Measurements from ENCODE around the gene RDH14.

Gene RDH14

GRCh38 chr2:18522484-18523146 is 37.8 kb downstream of the RDH14 start:
- Mint-ChIP-seq H3K36me3 (ENCODE audit: low read depth) (no peaks in the 10 kb centered on the region), H3K27ac (no peak overlapping the region), H3K9me3 (no peaks in the 10 kb centered on the region), H3K4me1 (ENCODE audit: low read depth) (no peaks in the 10 kb centered on the region), H3K27me3 (peaks cover 7% of the 10 kb centered on the region), H3K4me3 (no peak overlapping the region)
- intact Hi-C loops (cut with micrococcal nuclease), result no loop called here

GRCh38 chr2:18520451-18521425 is 39.7 kb downstream of the RDH14 start:
- no peaks in the 10 kb centered on the region for H3K36me3 Mint-ChIP-seq (ENCODE audit: low read depth)
- intact Hi-C loops (cut with micrococcal nuclease), result loop anchor here (1.0 kb wide), 2 partner anchors 843 to 1343 kb away; no protein-coding TSS in a partner anchor
- no peaks in the 10 kb centered on the region for H3K4me1 Mint-ChIP-seq (ENCODE audit: low read depth)
- no peaks in the 10 kb centered on the region for H3K9me3 Mint-ChIP-seq
- no peak overlapping the region for H3K27ac Mint-ChIP-seq
- H3K4me3 Mint-ChIP-seq, result no peak overlapping the region
- H3K27me3 Mint-ChIP-seq, result peaks cover 7% of the 10 kb centered on the region

GRCh38 chr2:18519914-18520450 is 40.5 kb downstream of the RDH14 start:
- Mint-ChIP-seq H3K27me3 (peaks cover 7% of the 10 kb centered on the region), H3K4me3 (no peak overlapping the region), H3K27ac (no peak overlapping the region), H3K36me3 (ENCODE audit: low read depth) (no peaks in the 10 kb centered on the region), H3K4me1 (ENCODE audit: low read depth) (no peaks in the 10 kb centered on the region), H3K9me3 (no peaks in the 10 kb centered on the region)
- intact Hi-C loops (cut with micrococcal nuclease), result loop anchor here (1.0 kb wide), 2 partner anchors 843 to 1343 kb away; no protein-coding TSS in a partner anchor

GRCh38 chr2:18518116-18519111 is 42.0 kb downstream of the RDH14 start:
- H3K27me3 Mint-ChIP-seq, result peaks cover 7% of the 10 kb centered on the region

GRCh38 chr2:18517386-18517785 is 43.1 kb downstream of the RDH14 start:
- H3K9me3 Mint-ChIP-seq, result no peaks in the 10 kb centered on the region
- H3K4me3 Mint-ChIP-seq, result no peak overlapping the region
- H3K36me3 Mint-ChIP-seq (ENCODE audit: low read depth), result no peaks in the 10 kb centered on the region
- H3K27me3 Mint-ChIP-seq, result peaks cover 7% of the 10 kb centered on the region
- H3K4me1 Mint-ChIP-seq (ENCODE audit: low read depth), result no peaks in the 10 kb centered on the region
- no peak overlapping the region for H3K27ac Mint-ChIP-seq
- intact Hi-C loops (cut with micrococcal nuclease), result no loop called here

More at GRCh38 chr2:18518116-18519111, 42.0 kb downstream of the RDH14 start:
- intact Hi-C loops (cut with micrococcal nuclease), result no loop called here
- Mint-ChIP-seq H3K4me1 (ENCODE audit: low read depth) (no peaks in the 10 kb centered on the region), H3K27ac (no peak overlapping the region), H3K36me3 (ENCODE audit: low read depth) (no peaks in the 10 kb centered on the region), H3K9me3 (no peaks in the 10 kb centered on the region), H3K4me3 (no peak overlapping the region)

GRCh38 chr2:18516112-18516511 is 44.3 kb downstream of the RDH14 start:
- peaks cover 10% of the 10 kb centered on the region for H3K27me3 Mint-ChIP-seq
- no peaks in the 10 kb centered on the region for H3K36me3 Mint-ChIP-seq (ENCODE audit: low read depth)
- intact Hi-C loops (cut with micrococcal nuclease), result no loop called here
- H3K9me3 Mint-ChIP-seq, result no peaks in the 10 kb centered on the region
- H3K27ac Mint-ChIP-seq, result no peak overlapping the region
- no peak overlapping the region for H3K4me3 Mint-ChIP-seq
- no peaks in the 10 kb centered on the region for H3K4me1 Mint-ChIP-seq (ENCODE audit: low read depth)

- Mint-ChIP-seq H3K36me3 (ENCODE audit: low read depth) (no peaks in the 10 kb centered on the region), H3K4me1 (ENCODE audit: low read depth) (no peaks in the 10 kb centered on the region), H3K4me3 (no peak overlapping the region), H3K27me3 (peaks cover 12% of the 10 kb centered on the region), H3K27ac (no peak overlapping the region), H3K9me3 (no peaks in the 10 kb centered on the region)
- intact Hi-C loops (cut with micrococcal nuclease), result no loop called here
Observed at GRCh38 chr2:18514526-18515461, 45.7 kb downstream of the RDH14 start.

GRCh38 chr2:18510775-18511174 is 49.7 kb downstream of the RDH14 start:
- intact Hi-C loops (cut with micrococcal nuclease), result no loop called here
- H3K4me1 Mint-ChIP-seq (ENCODE audit: low read depth), result no peaks in the 10 kb centered on the region
- H3K36me3 Mint-ChIP-seq (ENCODE audit: low read depth), result no peaks in the 10 kb centered on the region
- H3K4me3 Mint-ChIP-seq, result no peak overlapping the region
- peaks cover 8% of the 10 kb centered on the region for H3K27me3 Mint-ChIP-seq
- no peak overlapping the region for H3K27ac Mint-ChIP-seq
- no peaks in the 10 kb centered on the region for H3K9me3 Mint-ChIP-seq

- no peaks in the 10 kb centered on the region for H3K36me3 Mint-ChIP-seq (ENCODE audit: low read depth)
- no peaks in the 10 kb centered on the region for H3K4me1 Mint-ChIP-seq (ENCODE audit: low read depth)
- H3K27me3 Mint-ChIP-seq, result peaks cover 8% of the 10 kb centered on the region
- no peak overlapping the region for H3K4me3 Mint-ChIP-seq
- intact Hi-C loops (cut with micrococcal nuclease), result no loop called here
- H3K27ac Mint-ChIP-seq, result no peak overlapping the region
- H3K9me3 Mint-ChIP-seq, result no peaks in the 10 kb centered on the region
Observed at GRCh38 chr2:18506883-18507509, 53.5 kb downstream of the RDH14 start.

- H3K4me3 Mint-ChIP-seq, result no peak overlapping the region
- H3K36me3 Mint-ChIP-seq (ENCODE audit: low read depth), result no peaks in the 10 kb centered on the region
- H3K27me3 Mint-ChIP-seq, result peaks cover 5% of the 10 kb centered on the region
- no peak overlapping the region for H3K27ac Mint-ChIP-seq
- H3K9me3 Mint-ChIP-seq, result no peaks in the 10 kb centered on the region
- intact Hi-C loops (cut with micrococcal nuclease), result no loop called here
- H3K4me1 Mint-ChIP-seq (ENCODE audit: low read depth), result no peaks in the 10 kb centered on the region
Observed at GRCh38 chr2:18505703-18506341, 54.6 kb downstream of the RDH14 start.
